CD4-positive, alpha-beta T cell treated with Interleukin-1 beta for 1 hour (primary cell): ENCODE measurements around the gene SDC1.
"Not testable (repeated sequence)": the region's sequence is repeated elsewhere in the genome, so short reads cannot be mapped to it uniquely, and the experiment has no call there.

Experiments used
- DNase-seq, 2 donors: peaks; one replicate each; pipeline ENCODE4 v3.0.0-alpha.2; 2020 to 2022

The SDC1 gene

GRCh38 chr2:20196657-20197161 is 28.2 kb downstream of the SDC1 start:
- no peak for DNase-seq

GRCh38 chr2:20196053-20196656 is 28.8 kb downstream of the SDC1 start:
- DNase-seq = no peak

- DNase-seq = no peak
These were observed 29.4 kb downstream of the SDC1 start for GRCh38 chr2:20195431-20196033.

- DNase-seq = not testable (repeated sequence)
These were observed 29.9 kb downstream of the SDC1 start for GRCh38 chr2:20195016-20195411.

GRCh38 chr2:20194097-20195015 is 30.6 kb downstream of the SDC1 start:
- DNase-seq = no peak

GRCh38 chr2:20193185-20193584 is 31.7 kb downstream of the SDC1 start:
- no peak for DNase-seq

- DNase-seq = no peak
These were observed 32.1 kb downstream of the SDC1 start for GRCh38 chr2:20192781-20193180.

- no peak for DNase-seq
These were observed 33.0 kb downstream of the SDC1 start for GRCh38 chr2:20191714-20192569.

- no peak for DNase-seq
These were observed 33.8 kb downstream of the SDC1 start for GRCh38 chr2:20190876-20191713.

- no peak for DNase-seq
These were observed 34.8 kb downstream of the SDC1 start for GRCh38 chr2:20190170-20190569.

GRCh38 chr2:20189299-20189931 is 35.5 kb downstream of the SDC1 start:
- no peak for DNase-seq

- no peak for DNase-seq
These were observed 36.1 kb downstream of the SDC1 start for GRCh38 chr2:20188851-20189250.

- no peak for DNase-seq
These were observed 36.7 kb downstream of the SDC1 start for GRCh38 chr2:20188201-20188600.

- DNase-seq = no peak
These were observed 37.6 kb downstream of the SDC1 start for GRCh38 chr2:20187331-20187730.

- no peak for DNase-seq
These were observed 38.1 kb downstream of the SDC1 start for GRCh38 chr2:20186855-20187187.

GRCh38 chr2:20186078-20186854 is 38.7 kb downstream of the SDC1 start:
- DNase-seq = peak; percentile 5 to 57

- peak in 1 of 2 donors; percentile 49 for DNase-seq
These were observed 39.5 kb downstream of the SDC1 start for GRCh38 chr2:20185176-20186022.

GRCh38 chr2:20184067-20184938 is 40.6 kb downstream of the SDC1 start:
- DNase-seq = no peak

- no peak for DNase-seq
These were observed 41.6 kb downstream of the SDC1 start for GRCh38 chr2:20183373-20183772.
